Measurements from ENCODE around the gene PTPRG. TPM values are rescaled to one million over a fixed set of nuclear protein-coding genes. Genes with fewer than 3 reads are reported as not detected.

PTPRG gene
- total RNA-seq, 2 donors from 2014 or later, result not detected

GRCh38 chr3:61593446-61594029 is 32.2 kb downstream of the PTPRG start:
- no peaks in the 10 kb centered on the region for H3K4me1 Mint-ChIP-seq
- H3K9me3 Mint-ChIP-seq, result peaks cover 5% of the 10 kb centered on the region
- H3K27ac Mint-ChIP-seq, result no peak overlapping the region
- peaks cover 5% of the 10 kb centered on the region for H3K27me3 Mint-ChIP-seq
- no peaks in the 10 kb centered on the region for H3K36me3 Mint-ChIP-seq (ENCODE audit: low read depth)
- no peak for ATAC-seq (replicated peaks)
- no peak overlapping the region for H3K4me3 Mint-ChIP-seq

- Mint-ChIP-seq H3K36me3 (ENCODE audit: low read depth) (no peaks in the 10 kb centered on the region), H3K9me3 (peaks cover 9% of the 10 kb centered on the region), H3K27me3 (peaks cover 4% of the 10 kb centered on the region), H3K4me3 (no peak overlapping the region), H3K4me1 (no peaks in the 10 kb centered on the region), H3K27ac (no peak overlapping the region)
- ATAC-seq (replicated peaks), result no peak
These were observed 33.0 kb downstream of the PTPRG start for GRCh38 chr3:61594144-61594963.

GRCh38 chr3:61594964-61595285 is 33.6 kb downstream of the PTPRG start:
- Mint-ChIP-seq H3K27ac (no peak overlapping the region), H3K9me3 (peaks cover 4% of the 10 kb centered on the region), H3K36me3 (ENCODE audit: low read depth) (no peaks in the 10 kb centered on the region), H3K4me3 (no peak overlapping the region), H3K27me3 (no peaks in the 10 kb centered on the region), H3K4me1 (no peaks in the 10 kb centered on the region)
- ATAC-seq (replicated peaks), result no peak

- H3K4me1 Mint-ChIP-seq, result no peaks in the 10 kb centered on the region
These were observed 33.9 kb downstream of the PTPRG start for GRCh38 chr3:61595288-61595687.

GRCh38 chr3:61595826-61596225 is 34.5 kb downstream of the PTPRG start:
- ATAC-seq (replicated peaks), result no peak
- Mint-ChIP-seq H3K27ac (no peak overlapping the region), H3K27me3 (no peaks in the 10 kb centered on the region), H3K36me3 (ENCODE audit: low read depth) (no peaks in the 10 kb centered on the region), H3K4me3 (no peak overlapping the region), H3K9me3 (peaks cover 4% of the 10 kb centered on the region), H3K4me1 (no peaks in the 10 kb centered on the region)

More at GRCh38 chr3:61595288-61595687, 33.9 kb downstream of the PTPRG start:
- no peaks in the 10 kb centered on the region for H3K27me3 Mint-ChIP-seq
- no peak overlapping the region for H3K27ac Mint-ChIP-seq
- no peak for ATAC-seq (replicated peaks)
- peaks cover 4% of the 10 kb centered on the region for H3K9me3 Mint-ChIP-seq
- no peak overlapping the region for H3K4me3 Mint-ChIP-seq
- no peaks in the 10 kb centered on the region for H3K36me3 Mint-ChIP-seq (ENCODE audit: low read depth)

- no peaks in the 10 kb centered on the region for H3K36me3 Mint-ChIP-seq (ENCODE audit: low read depth)
- H3K27ac Mint-ChIP-seq, result no peak overlapping the region
- no peak for ATAC-seq (replicated peaks)
These were observed 36.5 kb downstream of the PTPRG start for GRCh38 chr3:61597906-61598305.

GRCh38 chr3:61600195-61600594 is 38.8 kb downstream of the PTPRG start:
- no peak for ATAC-seq (replicated peaks)
- H3K9me3 Mint-ChIP-seq, result peaks cover 4% of the 10 kb centered on the region
- H3K36me3 Mint-ChIP-seq (ENCODE audit: low read depth), result no peaks in the 10 kb centered on the region

More at GRCh38 chr3:61597906-61598305, 36.5 kb downstream of the PTPRG start:
- Mint-ChIP-seq H3K4me1 (no peaks in the 10 kb centered on the region), H3K9me3 (peaks cover 4% of the 10 kb centered on the region), H3K27me3 (no peaks in the 10 kb centered on the region), H3K4me3 (no peak overlapping the region)

GRCh38 chr3:61601831-61602230 is 40.5 kb downstream of the PTPRG start:
- Mint-ChIP-seq H3K27ac (no peak overlapping the region), H3K27me3 (no peaks in the 10 kb centered on the region), H3K36me3 (ENCODE audit: low read depth) (no peaks in the 10 kb centered on the region), H3K4me1 (no peaks in the 10 kb centered on the region), H3K4me3 (no peak overlapping the region), H3K9me3 (peaks cover 4% of the 10 kb centered on the region)
- no peak for ATAC-seq (replicated peaks)

More at GRCh38 chr3:61600195-61600594, 38.8 kb downstream of the PTPRG start:
- H3K27me3 Mint-ChIP-seq, result no peaks in the 10 kb centered on the region
- H3K4me1 Mint-ChIP-seq, result no peaks in the 10 kb centered on the region
- no peak overlapping the region for H3K27ac Mint-ChIP-seq
- no peak overlapping the region for H3K4me3 Mint-ChIP-seq

- no peak for ATAC-seq (replicated peaks)
- no peaks in the 10 kb centered on the region for H3K4me1 Mint-ChIP-seq
- no peak overlapping the region for H3K27ac Mint-ChIP-seq
- no peak overlapping the region for H3K4me3 Mint-ChIP-seq
- peaks cover 4% of the 10 kb centered on the region for H3K9me3 Mint-ChIP-seq
- H3K36me3 Mint-ChIP-seq (ENCODE audit: low read depth), result no peaks in the 10 kb centered on the region
- H3K27me3 Mint-ChIP-seq, result no peaks in the 10 kb centered on the region
These were observed 41.1 kb downstream of the PTPRG start for GRCh38 chr3:61602466-61602865.

- no peak for ATAC-seq (replicated peaks)
- no peaks in the 10 kb centered on the region for H3K27me3 Mint-ChIP-seq
- H3K27ac Mint-ChIP-seq, result no peak overlapping the region
- no peaks in the 10 kb centered on the region for H3K4me1 Mint-ChIP-seq
- no peak overlapping the region for H3K4me3 Mint-ChIP-seq
- H3K36me3 Mint-ChIP-seq (ENCODE audit: low read depth), result no peaks in the 10 kb centered on the region
- H3K9me3 Mint-ChIP-seq, result no peaks in the 10 kb centered on the region
These were observed 44.3 kb downstream of the PTPRG start for GRCh38 chr3:61605589-61606175.

GRCh38 chr3:61606196-61606595 is 44.8 kb downstream of the PTPRG start:
- no peaks in the 10 kb centered on the region for H3K27me3 Mint-ChIP-seq
- H3K27ac Mint-ChIP-seq, result no peak overlapping the region
- ATAC-seq (replicated peaks), result no peak
- H3K36me3 Mint-ChIP-seq (ENCODE audit: low read depth), result no peaks in the 10 kb centered on the region
- H3K9me3 Mint-ChIP-seq, result no peaks in the 10 kb centered on the region
- no peak overlapping the region for H3K4me3 Mint-ChIP-seq
- no peaks in the 10 kb centered on the region for H3K4me1 Mint-ChIP-seq

- Mint-ChIP-seq H3K36me3 (ENCODE audit: low read depth) (no peaks in the 10 kb centered on the region), H3K4me1 (no peaks in the 10 kb centered on the region), H3K4me3 (no peak overlapping the region), H3K27ac (no peak overlapping the region), H3K9me3 (no peaks in the 10 kb centered on the region), H3K27me3 (no peaks in the 10 kb centered on the region)
- ATAC-seq (replicated peaks), result no peak
These were observed 46.7 kb downstream of the PTPRG start for GRCh38 chr3:61608072-61608471.

GRCh38 chr3:61608711-61609110 is 47.3 kb downstream of the PTPRG start:
- no peak for ATAC-seq (replicated peaks)
- no peaks in the 10 kb centered on the region for H3K9me3 Mint-ChIP-seq
- no peak overlapping the region for H3K27ac Mint-ChIP-seq
- no peaks in the 10 kb centered on the region for H3K36me3 Mint-ChIP-seq (ENCODE audit: low read depth)
- no peak overlapping the region for H3K4me3 Mint-ChIP-seq
- no peaks in the 10 kb centered on the region for H3K4me1 Mint-ChIP-seq
- no peaks in the 10 kb centered on the region for H3K27me3 Mint-ChIP-seq

- ATAC-seq (replicated peaks), result no peak
- Mint-ChIP-seq H3K36me3 (ENCODE audit: low read depth) (no peaks in the 10 kb centered on the region), H3K4me1 (no peaks in the 10 kb centered on the region), H3K27me3 (no peaks in the 10 kb centered on the region), H3K4me3 (no peak overlapping the region), H3K27ac (no peak overlapping the region), H3K9me3 (peaks cover 3% of the 10 kb centered on the region)
These were observed 48.9 kb downstream of the PTPRG start for GRCh38 chr3:61610316-61610715.
